ENCODE results near the gene MRPS6.

- TF ChIP-seq CTCF (IDR thresholded peaks at IDR 0.05) (no peak), ZFX (IDR thresholded peaks at IDR 0.05; ENCODE audit: borderline replicate concordance) (no peak)
Observed at GRCh38 chr21:34115160-34115559, 41.8 kb downstream of the MRPS6 start.

Measured in 22Rv1 (cell line).